Activated CD4-positive, alpha-beta memory T cell treated with anti-CD3 and anti-CD28 coated beads for 36 hours (primary cell): Measurements from ENCODE around the gene ZP3. TPM values are rescaled to one million over a fixed set of nuclear protein-coding genes. Genes with fewer than 3 reads are reported as not detected.
"Not testable (repeated sequence)": the region's sequence is repeated elsewhere in the genome, so short reads cannot be mapped to it uniquely, and the experiment has no call there.

ENCODE experiments used
- CTCF ChIA-PET: fragments of 350-600 bp; sonication (Branson Sonifier 250); formaldehyde crosslinking; loops from one replicate; lab custom pipeline; 2021; ENCODE audit warnings: antibody characterized with exemption, inconsistent platforms; lab: Charles Lee
- POLR2A ChIA-PET: fragments of 350-600 bp; sonication (Branson Sonifier 250); formaldehyde crosslinking; loops from one replicate; lab custom pipeline; 2021; ENCODE audit warnings: antibody characterized with exemption; lab: Charles Lee
- DNase-seq: peaks from one replicate; pipeline ENCODE4 v3.0.0-alpha.2; 2020
- H3K27ac Mint-ChIP-seq: one replicate; pipeline ENCODE4 v1.8.0; 2021; ENCODE audit warnings: mixed read lengths
- H3K27me3 Mint-ChIP-seq: one replicate; pipeline ENCODE4 v1.8.0; 2021; ENCODE audit warnings: mixed read lengths
- H3K36me3 Mint-ChIP-seq: one replicate; pipeline ENCODE4 v1.8.0; 2021; ENCODE audit warnings: mixed read lengths
- H3K4me1 Mint-ChIP-seq: one replicate; pipeline ENCODE4 v1.8.0; 2021; ENCODE audit warnings: low read depth, mixed read lengths
- H3K4me3 Mint-ChIP-seq: one replicate; pipeline ENCODE4 v1.8.0; 2021; ENCODE audit warnings: mild to moderate bottlenecking, mixed read lengths
- H3K9me3 Mint-ChIP-seq: one replicate; pipeline ENCODE4 v1.8.0; 2021; ENCODE audit warnings: mixed read lengths
- intact Hi-C: fragments of 100-400 bp; cut with micrococcal nuclease; formaldehyde crosslinking; loops from one replicate; pipeline ENCODE4 v1.15.1; 2023
- total RNA-seq, 2 experiments: library from RNA; stranded (reverse); gene quantifications; one replicate each; pipeline ENCODE4 v1.2.3, GENCODE V29; 2021

The ZP3 gene
- total RNA-seq, result 10 to 100 TPM; 19.4 to 20.4 TPM

DNA sequence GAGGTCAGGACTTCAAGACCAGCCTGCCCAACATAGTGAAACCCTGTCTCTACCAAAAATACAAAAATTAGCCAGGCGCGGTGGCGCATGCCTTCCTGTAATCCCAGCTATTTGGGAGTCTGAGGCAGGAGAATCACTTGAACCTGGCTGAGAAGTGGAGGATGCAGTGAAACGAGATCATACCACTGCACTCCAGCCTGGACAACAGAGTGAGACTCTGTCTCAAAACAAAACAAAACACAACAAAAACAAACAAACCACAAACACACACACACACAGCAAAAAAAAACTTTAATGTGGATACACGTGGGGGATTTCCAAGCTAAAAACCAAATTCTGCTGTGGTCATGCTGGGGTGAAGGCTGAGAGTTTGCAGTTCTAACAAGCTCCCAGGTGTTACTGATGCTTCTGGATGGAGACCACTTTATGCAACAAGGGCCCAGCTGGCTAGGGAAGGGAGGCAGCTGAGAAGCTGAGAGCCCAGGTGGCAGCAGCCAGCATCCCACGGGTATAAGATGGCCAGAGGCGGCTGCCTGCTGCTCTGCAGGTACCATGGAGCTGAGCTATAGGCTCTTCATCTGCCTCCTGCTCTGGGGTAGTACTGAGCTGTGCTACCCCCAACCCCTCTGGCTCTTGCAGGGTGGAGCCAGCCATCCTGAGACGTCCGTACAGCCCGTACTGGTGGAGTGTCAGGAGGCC is at the start of gene ZP3:
TSS of gene ZP3 (plus strand) at position 538 of the 699 bp plus-strand sequence. CDS start at position 553, 15 bp downstream.
- ChIA-PET POLR2A (no interaction called here), CTCF (interaction anchor here (1.5 kb wide), 1 partner anchor 133 kb away, joined by 6 read pairs; no protein-coding TSS in a partner anchor)
- intact Hi-C loops, result no loop called here
- no peaks in the 10 kb centered on the region for H3K9me3 Mint-ChIP-seq
- peaks cover 5% of the 10 kb centered on the region for H3K4me1 Mint-ChIP-seq
- no peaks in the 10 kb centered on the region for H3K36me3 Mint-ChIP-seq
- no peak for DNase-seq
- no peaks in the 10 kb centered on the region for H3K27me3 Mint-ChIP-seq
- no peak within 1 kb of the TSS for H3K27ac Mint-ChIP-seq
- H3K4me3 Mint-ChIP-seq, result no peak within 1 kb of the TSS

DNA sequence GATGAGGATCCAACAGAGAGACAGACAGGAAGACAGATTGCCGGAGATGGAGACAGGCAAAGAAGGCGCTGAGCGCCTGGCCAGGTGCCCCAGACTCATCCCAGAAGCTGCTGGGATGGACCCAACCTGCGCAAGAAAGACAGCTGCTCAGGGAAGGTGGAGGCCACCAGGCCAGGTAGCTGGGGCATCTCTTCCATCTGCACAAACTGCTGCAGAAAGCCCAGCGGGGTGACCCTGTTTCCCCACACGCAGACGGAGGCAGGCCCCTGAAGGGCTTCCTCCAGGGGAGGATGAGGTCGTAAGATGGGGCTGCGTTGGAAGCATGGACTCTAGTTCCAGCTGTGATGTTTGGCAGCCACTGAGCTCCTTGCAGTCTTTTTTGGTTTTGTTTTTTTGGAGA is 49.5 kb upstream of the ZP3 start:
- Mint-ChIP-seq H3K27me3 (peaks cover 4% of the 10 kb centered on the region), H3K4me3 (no peak overlapping the region), H3K27ac (no peak overlapping the region), H3K36me3 (no peaks in the 10 kb centered on the region), H3K9me3 (no peaks in the 10 kb centered on the region), H3K4me1 (peaks cover 5% of the 10 kb centered on the region)
- no peak for DNase-seq
- intact Hi-C loops, result no loop called here
- ChIA-PET CTCF (no interaction called here), POLR2A (no interaction called here)

- no peaks in the 10 kb centered on the region for H3K36me3 Mint-ChIP-seq
- H3K27me3 Mint-ChIP-seq, result peaks cover under 1% of the 10 kb centered on the region
- no peak overlapping the region for H3K4me3 Mint-ChIP-seq
- intact Hi-C loops, result no loop called here
- ChIA-PET POLR2A (no interaction called here), CTCF (no interaction called here)
- no peaks in the 10 kb centered on the region for H3K9me3 Mint-ChIP-seq
- no peak for DNase-seq
- H3K27ac Mint-ChIP-seq, result peak overlapping the region; percentile 38
- peaks cover 5% of the 10 kb centered on the region for H3K4me1 Mint-ChIP-seq
Measured at GRCh38 chr7:76377186-76377918, 47.4 kb upstream of the ZP3 start.

GRCh38 chr7:76380623-76380966 is 44.2 kb upstream of the ZP3 start:
- POLR2A ChIA-PET, result no interaction called here
- Mint-ChIP-seq H3K9me3 (no peaks in the 10 kb centered on the region), H3K4me1 (peaks cover 5% of the 10 kb centered on the region), H3K27ac (no peak overlapping the region), H3K27me3 (no peaks in the 10 kb centered on the region), H3K36me3 (no peaks in the 10 kb centered on the region), H3K4me3 (no peak overlapping the region)
- CTCF ChIA-PET, result no interaction called here
- intact Hi-C loops, result no loop called here
- no peak for DNase-seq

GRCh38 chr7:76381814-76382213 is 42.9 kb upstream of the ZP3 start:
- no peaks in the 10 kb centered on the region for H3K9me3 Mint-ChIP-seq
- H3K27me3 Mint-ChIP-seq, result no peaks in the 10 kb centered on the region
- ChIA-PET CTCF (no interaction called here), POLR2A (no interaction called here)
- no peak overlapping the region for H3K4me3 Mint-ChIP-seq
- H3K4me1 Mint-ChIP-seq, result peaks cover 5% of the 10 kb centered on the region
- intact Hi-C loops, result no loop called here
- H3K27ac Mint-ChIP-seq, result no peak overlapping the region
- no peaks in the 10 kb centered on the region for H3K36me3 Mint-ChIP-seq
- DNase-seq, result no peak

- H3K4me1 Mint-ChIP-seq, result peaks cover 5% of the 10 kb centered on the region
- no peak for DNase-seq
- no peaks in the 10 kb centered on the region for H3K9me3 Mint-ChIP-seq
- H3K36me3 Mint-ChIP-seq, result no peaks in the 10 kb centered on the region
- no peak overlapping the region for H3K4me3 Mint-ChIP-seq
- intact Hi-C loops, result no loop called here
- H3K27me3 Mint-ChIP-seq, result no peaks in the 10 kb centered on the region
- no peak overlapping the region for H3K27ac Mint-ChIP-seq
- CTCF ChIA-PET, result no interaction called here
- POLR2A ChIA-PET, result no interaction called here
Measured at GRCh38 chr7:76383089-76383944, 41.4 kb upstream of the ZP3 start.

DNA sequence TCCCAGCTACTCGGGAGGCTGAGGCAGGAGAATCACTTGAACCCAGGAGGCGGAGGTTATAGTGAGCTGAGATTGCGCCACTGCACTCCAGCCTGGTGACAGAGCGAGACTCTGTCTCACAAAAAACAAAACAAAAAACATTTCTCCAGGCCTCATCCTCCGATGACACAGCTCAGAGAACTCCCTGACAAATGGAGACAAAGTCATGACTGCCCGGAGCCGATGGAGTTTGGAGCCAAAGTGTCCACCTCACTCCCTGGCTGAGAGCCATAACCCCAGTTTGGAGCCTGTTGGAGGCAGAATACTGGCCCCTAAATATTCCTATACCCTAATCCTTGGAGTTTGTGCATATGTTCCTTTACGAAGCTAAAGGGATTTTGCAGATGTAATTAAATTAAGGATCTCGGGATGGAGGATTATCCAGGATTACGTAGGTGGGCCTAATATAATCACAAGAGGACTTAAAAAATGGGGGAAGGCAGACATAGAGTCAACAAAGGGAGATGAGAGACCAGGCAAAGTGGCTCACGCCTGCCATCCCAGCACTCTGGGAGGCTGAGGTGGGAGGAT is 38.0 kb upstream of the ZP3 start:
- no peaks in the 10 kb centered on the region for H3K9me3 Mint-ChIP-seq
- H3K36me3 Mint-ChIP-seq, result no peaks in the 10 kb centered on the region
- ChIA-PET CTCF (no interaction called here), POLR2A (no interaction called here)
- no peaks in the 10 kb centered on the region for H3K27me3 Mint-ChIP-seq
- H3K4me3 Mint-ChIP-seq, result no peak overlapping the region
- peaks cover 3% of the 10 kb centered on the region for H3K4me1 Mint-ChIP-seq
- DNase-seq, result no peak
- no peak overlapping the region for H3K27ac Mint-ChIP-seq
- intact Hi-C loops, result no loop called here

GRCh38 chr7:76387789-76388188 is 37.0 kb upstream of the ZP3 start:
- H3K27me3 Mint-ChIP-seq, POLR2A ChIA-PET, H3K4me1 Mint-ChIP-seq, DNase-seq, H3K36me3 Mint-ChIP-seq, H3K9me3 Mint-ChIP-seq, intact Hi-C loops, H3K27ac Mint-ChIP-seq, H3K4me3 Mint-ChIP-seq, CTCF ChIA-PET: not testable (repeated sequence)

GRCh38 chr7:76390092-76390491 is 34.7 kb upstream of the ZP3 start:
- CTCF ChIA-PET, result no interaction called here
- Mint-ChIP-seq H3K27ac (no peak overlapping the region), H3K9me3 (no peaks in the 10 kb centered on the region), H3K27me3 (no peaks in the 10 kb centered on the region), H3K4me1 (peaks cover 14% of the 10 kb centered on the region), H3K4me3 (no peak overlapping the region), H3K36me3 (no peaks in the 10 kb centered on the region)
- intact Hi-C loops, result no loop called here
- no peak for DNase-seq
- POLR2A ChIA-PET, result no interaction called here

GRCh38 chr7:76392531-76393115 is 32.1 kb upstream of the ZP3 start:
- H3K4me1 Mint-ChIP-seq, result peaks cover 22% of the 10 kb centered on the region
- DNase-seq, result no peak
- H3K36me3 Mint-ChIP-seq, result no peaks in the 10 kb centered on the region
- ChIA-PET POLR2A (interaction anchor here (0.6 to 0.8 kb wide), 2 partner anchors 28 to 33 kb away, joined by 3 read pairs; partner anchors contain the start of gene YWHAG), CTCF (interaction anchor here (0.6 to 1.5 kb wide), 2 partner anchors 28 to 34 kb away, joined by 3 to 4 read pairs; partner anchors contain the start of gene YWHAG)
- intact Hi-C loops, result loop anchor here (1.0 to 2.0 kb wide), 2 partner anchors 33 to 74 kb away; no protein-coding TSS in a partner anchor
- no peaks in the 10 kb centered on the region for H3K9me3 Mint-ChIP-seq
- no peaks in the 10 kb centered on the region for H3K27me3 Mint-ChIP-seq
- peak overlapping the region; percentile 94 for H3K27ac Mint-ChIP-seq
- peak overlapping the region; percentile 81 for H3K4me3 Mint-ChIP-seq
